BJ (cell line): ENCODE results near the gene CER1. TPM values are rescaled to one million over a fixed set of nuclear protein-coding genes. Genes with fewer than 3 reads are reported as not detected.

Source experiments
- CTCF ChIA-PET: fragments of 350-600 bp; formaldehyde crosslinking; extraction: SDS; loops from one replicate; lab custom pipeline; 2021; ENCODE audit warnings: antibody characterized with exemption, inconsistent platforms; lab: Yijun Ruan, JAX
- POLR2A ChIA-PET: fragments of 300-600 bp; sonication (Branson Sonifier 250); formaldehyde crosslinking; extraction: SDS; loops from one replicate; lab custom pipeline; 2021; ENCODE audit warnings: antibody characterized with exemption; lab: Charles Lee
- DNase-seq: peaks from one replicate; pipeline ENCODE4 v3.0.0-alpha.2; 2011; ENCODE audit warnings: low read depth
- H3K27me3 ChIP-seq: 2 replicates; pipeline ENCODE4 v1.6.0; 2011; ENCODE audit warnings: low read length; ENCODE audit not compliant: control insufficient read depth, insufficient read depth
- H3K36me3 ChIP-seq: 2 replicates; pipeline ENCODE4 v1.5.1; 2011; ENCODE audit warnings: low read length; ENCODE audit not compliant: control insufficient read depth, insufficient read depth
- H3K4me3 ChIP-seq: 2 replicates; pipeline ENCODE4 v1.5.1; 2011; ENCODE audit warnings: low read depth, mild to moderate bottlenecking, control low read depth, low read length
- CTCF ChIP-seq: IDR thresholded peaks from 2 replicates; pipeline ENCODE4 v1.5.1; 2011; ENCODE audit warnings: low read depth, mild to moderate bottlenecking, control low read depth, inconsistent platforms, low read length, moderate library complexity; ENCODE audit not compliant: insufficient read depth
- polyA plus RNA-seq: library from polyadenylated mRNA; depleted of rRNA; stranded (reverse); fragments of >200 nt; gene quantifications from 2 replicates; pipeline ENCODE4 v1.2.3, GENCODE V29; 2011

The CER1 gene
- polyA plus RNA-seq, 1 experiment, result not detected

- TF ChIP-seq CTCF, result no peak
- DNase-seq, result no peak
- Histone ChIP-seq H3K4me3 (no peak overlapping the region), H3K27me3 (no peaks in the 10 kb centered on the region), H3K36me3 (no peaks in the 10 kb centered on the region)
- ChIA-PET POLR2A (no interaction called here), CTCF (no interaction called here)
Measured at GRCh38 chr9:14678776-14679175, 43.8 kb downstream of the CER1 start.

DNA sequence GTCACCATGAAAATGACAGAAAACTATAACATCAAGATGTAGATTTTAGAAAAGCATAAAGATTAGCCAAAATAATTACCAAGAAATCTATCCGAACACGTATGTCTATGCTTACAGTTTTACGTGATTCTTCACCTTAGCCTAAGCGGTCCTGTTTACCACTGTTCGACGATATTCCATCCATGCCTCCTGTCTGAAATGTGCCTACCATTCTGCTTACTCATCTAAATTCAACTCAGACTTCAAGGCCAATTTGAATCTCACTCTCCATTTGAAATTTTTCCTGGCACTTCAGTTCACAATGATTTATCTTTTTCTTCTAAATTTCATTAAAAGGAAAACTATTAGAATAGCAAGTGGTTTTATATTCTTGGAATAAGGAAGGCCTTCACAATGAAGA lies 44.7 kb downstream of the CER1 start:
- Histone ChIP-seq H3K36me3 (no peaks in the 10 kb centered on the region), H3K27me3 (no peaks in the 10 kb centered on the region), H3K4me3 (no peak overlapping the region)
- no peak for TF ChIP-seq CTCF
- CTCF ChIA-PET, result no interaction called here
- POLR2A ChIA-PET, result no interaction called here
- no peak for DNase-seq

- TF ChIP-seq CTCF, result no peak
- no peak for DNase-seq
- ChIA-PET CTCF (no interaction called here), POLR2A (no interaction called here)
- Histone ChIP-seq H3K4me3 (no peak overlapping the region), H3K27me3 (no peaks in the 10 kb centered on the region), H3K36me3 (no peaks in the 10 kb centered on the region)
Measured at GRCh38 chr9:14677396-14677795, 45.1 kb downstream of the CER1 start.

- CTCF ChIA-PET, result interaction anchor here (0.8 to 1.1 kb wide), 2 partner anchors 13 to 14 kb away, joined by 3 to 4 read pairs; no protein-coding TSS in a partner anchor
- Histone ChIP-seq H3K36me3 (no peaks in the 10 kb centered on the region), H3K27me3 (no peaks in the 10 kb centered on the region), H3K4me3 (no peak overlapping the region)
- TF ChIP-seq CTCF, result no peak
- POLR2A ChIA-PET, result no interaction called here
- DNase-seq, result no peak
Measured at GRCh38 chr9:14674630-14675029, 47.9 kb downstream of the CER1 start.

DNA sequence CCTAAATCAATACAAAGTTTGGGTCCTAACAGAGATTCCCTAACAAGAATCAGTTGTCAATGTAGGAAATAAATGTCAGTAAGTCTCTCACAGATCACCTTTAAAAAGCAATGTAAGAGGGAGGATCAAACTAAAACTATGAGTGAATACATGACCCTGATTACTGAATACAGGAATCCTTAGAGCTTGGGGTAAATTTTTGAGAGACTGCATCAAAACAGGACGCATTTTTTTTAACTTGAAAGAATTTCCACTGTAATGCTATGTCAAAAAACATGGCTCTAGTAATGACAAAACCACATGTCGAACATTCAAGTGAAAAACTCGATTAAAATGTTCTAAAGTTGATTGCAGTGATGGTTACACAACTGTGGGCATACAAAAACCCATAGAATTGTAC lies 51.2 kb downstream of the CER1 start:
- no peak for TF ChIP-seq CTCF
- H3K36me3 ChIP-seq, result no peaks in the 10 kb centered on the region
- H3K4me3 ChIP-seq, result no peak overlapping the region
- POLR2A ChIA-PET, result no interaction called here
- no peak for DNase-seq
- CTCF ChIA-PET, result no interaction called here
- H3K27me3 ChIP-seq, result no peaks in the 10 kb centered on the region
